HUES64 (cell line): ENCODE measurements around the gene MLLT1.

Experiments used
- H3K27ac ChIP-seq: 2 replicates; pipeline ENCODE4 v1.7.0; 2013; ENCODE audit warnings: low read depth, low read length, inconsistent platforms
- H3K27me3 ChIP-seq: 2 replicates; pipeline ENCODE4 v1.6.1; 2013; ENCODE audit warnings: mild to moderate bottlenecking, low read length; ENCODE audit not compliant: insufficient read depth
- H3K36me3 ChIP-seq: 2 replicates; pipeline ENCODE4 v1.6.1; 2013; ENCODE audit warnings: mild to moderate bottlenecking, low read length; ENCODE audit not compliant: insufficient read depth
- H3K4me1 ChIP-seq: 2 replicates; pipeline ENCODE4 v1.6.1; 2013; ENCODE audit warnings: mild to moderate bottlenecking, low read length, moderate library complexity; ENCODE audit not compliant: insufficient read depth
- H3K4me3 ChIP-seq: 2 replicates; pipeline ENCODE4 v1.5.1; 2013; ENCODE audit warnings: mild to moderate bottlenecking, low read length, moderate library complexity
- H3K9ac ChIP-seq: 2 replicates; pipeline ENCODE4 v1.6.1; 2013; ENCODE audit warnings: mild to moderate bottlenecking, low read depth, low read length
- H3K9me3 ChIP-seq: 2 replicates; pipeline ENCODE4 v1.6.1; 2013; ENCODE audit warnings: low read depth, low read length; ENCODE audit not compliant: insufficient read depth
- WGBS: fragments of 150-250, 120-280 bp; methylation state at CpG from one replicate; pipeline ENCODE4 v1.1.7; 2013; ENCODE audit warnings: missing lambda C conversion rate; 5-methylcytosine and 5-hydroxymethylcytosine counted together

Gene MLLT1

DNA sequence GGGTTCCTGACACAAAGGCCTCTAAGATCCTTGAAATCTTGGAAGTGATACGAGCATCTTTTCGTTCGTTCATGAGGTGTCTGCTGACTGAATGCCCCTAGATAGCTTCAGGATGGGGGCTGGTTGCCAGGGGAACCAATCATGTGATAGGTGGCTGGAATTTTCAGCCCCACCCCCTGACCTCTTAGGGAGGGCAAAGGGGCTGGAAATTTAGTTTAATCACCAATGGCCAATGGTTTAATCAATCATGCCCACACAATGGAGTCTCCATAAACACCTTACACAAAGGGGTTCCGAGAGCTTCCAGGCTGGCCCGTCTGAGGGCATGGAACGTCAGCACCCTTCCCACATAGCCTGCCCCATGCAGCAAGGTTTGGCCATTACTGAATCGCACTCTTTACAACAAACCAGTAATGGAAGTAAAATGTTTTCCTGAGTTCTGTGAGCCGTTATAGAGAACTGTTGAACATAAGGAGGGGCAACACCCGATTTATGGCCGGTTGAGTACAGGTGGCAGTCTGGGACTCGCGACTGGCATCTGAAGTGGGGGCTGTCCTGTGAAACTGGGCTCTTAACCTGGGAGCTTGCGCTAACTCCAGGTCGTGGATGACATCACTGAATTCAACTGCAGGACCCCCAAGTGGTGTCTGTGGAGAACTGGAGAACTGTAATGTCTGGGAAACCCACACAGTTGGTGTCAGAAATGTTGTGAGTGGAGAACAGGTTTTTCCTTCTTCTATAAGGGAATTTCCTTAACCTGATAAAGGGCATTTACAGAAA, 25.6 kb downstream of the MLLT1 start:
- Histone ChIP-seq H3K4me1 (peaks cover 6% of the 10 kb centered on the region; the same call in 1 of the 2 replicates), H3K27ac (no peak overlapping the region), H3K9me3 (no peaks in the 10 kb centered on the region), H3K4me3 (no peak overlapping the region), H3K9ac (no peak overlapping the region), H3K36me3 (peaks cover 20% of the 10 kb centered on the region), H3K27me3 (no peaks in the 10 kb centered on the region)
- WGBS: 92% methylated on average over 14 of the region's 14 CpGs

DNA sequence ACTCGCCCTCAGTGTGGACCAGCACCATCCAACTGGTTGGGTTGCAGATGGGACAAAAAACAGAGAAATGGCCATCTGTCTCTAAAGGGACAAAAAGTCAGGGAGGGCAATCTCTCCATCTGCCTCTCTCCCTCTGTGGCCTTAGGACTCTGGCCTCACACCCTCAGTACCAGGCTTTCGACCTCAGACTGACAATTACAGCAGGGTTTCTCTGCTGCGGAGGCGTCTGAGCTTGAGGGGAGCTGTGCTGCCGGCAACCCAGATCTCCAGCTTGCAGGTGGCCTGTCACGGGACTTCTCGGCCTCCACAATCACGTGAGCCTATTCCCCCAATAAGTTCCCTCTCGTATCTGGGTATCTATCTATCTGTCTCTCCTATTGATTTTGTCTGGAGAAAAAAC, 27.7 kb downstream of the MLLT1 start:
- H3K4me1 ChIP-seq: peaks cover 6% of the 10 kb centered on the region; the same call in 1 of the 2 replicates
- H3K9ac ChIP-seq: no peak overlapping the region
- no peaks in the 10 kb centered on the region for H3K27me3 ChIP-seq
- no peak overlapping the region for H3K27ac ChIP-seq
- H3K9me3 ChIP-seq: no peaks in the 10 kb centered on the region
- WGBS: 96% methylated on average over 9 of the region's 9 CpGs
- H3K36me3 ChIP-seq: peaks cover 23% of the 10 kb centered on the region
- no peak overlapping the region for H3K4me3 ChIP-seq

DNA sequence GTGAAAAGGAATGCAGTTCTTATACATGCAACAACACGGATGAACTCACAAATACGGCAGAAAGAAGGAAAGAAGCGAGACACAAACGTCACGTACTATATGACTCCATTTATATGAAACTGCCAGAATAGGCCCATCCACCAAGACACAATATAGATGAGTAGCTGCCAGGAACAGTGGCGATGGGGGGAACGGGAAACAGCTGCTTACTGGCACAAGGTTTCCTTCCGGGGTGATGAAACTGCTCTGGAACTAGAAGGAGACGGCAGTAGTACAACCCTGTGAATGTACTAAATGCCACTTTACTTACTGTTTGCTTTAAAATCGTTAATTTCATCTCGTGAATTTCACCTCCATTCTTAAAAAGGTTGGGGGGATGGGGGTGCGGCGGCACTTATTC, 28.9 kb downstream of the MLLT1 start:
- 0 out of 2 replicates have a peak, but pooled peaks cover 3% of the 10 kb centered on the region for H3K9me3 ChIP-seq
- no peaks in the 10 kb centered on the region for H3K27me3 ChIP-seq
- 91% methylated on average over 11 of the region's 13 CpGs for WGBS
- H3K4me3 ChIP-seq: no peak overlapping the region
- peaks cover 6% of the 10 kb centered on the region; the same call in 1 of the 2 replicates for H3K4me1 ChIP-seq
- H3K27ac ChIP-seq: no peak overlapping the region
- no peak overlapping the region for H3K9ac ChIP-seq
- H3K36me3 ChIP-seq: peaks cover 19% of the 10 kb centered on the region

DNA sequence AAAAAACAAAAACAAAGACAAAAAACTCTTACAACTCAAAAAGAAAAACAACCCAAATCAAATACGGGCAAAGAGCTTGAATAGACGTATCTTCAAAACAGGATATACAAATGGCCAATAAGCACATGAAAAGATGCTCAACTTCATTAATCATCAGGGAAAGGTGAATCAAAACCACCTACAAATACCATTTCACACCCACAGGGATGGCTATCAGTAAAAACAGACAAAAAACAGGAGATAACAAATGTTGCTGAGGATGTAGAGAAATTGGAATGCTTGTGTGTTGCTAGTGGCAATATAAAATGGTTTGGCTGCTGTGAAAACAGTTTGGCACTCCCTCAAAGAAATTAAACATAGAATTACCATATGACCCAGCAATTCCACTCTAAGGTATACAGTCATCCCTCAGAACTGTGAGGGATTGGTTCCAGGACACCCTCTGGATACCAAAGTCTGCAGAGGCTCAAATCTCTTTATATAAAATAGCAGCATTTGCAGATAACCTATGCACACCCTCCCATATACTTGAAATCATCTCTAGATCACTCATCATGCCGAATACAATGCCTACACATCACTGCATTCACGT, 29.7 kb downstream of the MLLT1 start:
- peaks cover 19% of the 10 kb centered on the region for H3K36me3 ChIP-seq
- WGBS: 95% methylated on average over 4 of the region's 4 CpGs
- H3K4me1 ChIP-seq: peaks cover 6% of the 10 kb centered on the region; the same call in 1 of the 2 replicates
- no peak overlapping the region for H3K9ac ChIP-seq
- H3K4me3 ChIP-seq: no peak overlapping the region
- H3K9me3 ChIP-seq: 0 out of 2 replicates have a peak, but pooled peaks cover 3% of the 10 kb centered on the region
- H3K27me3 ChIP-seq: no peaks in the 10 kb centered on the region
- no peak overlapping the region for H3K27ac ChIP-seq

DNA sequence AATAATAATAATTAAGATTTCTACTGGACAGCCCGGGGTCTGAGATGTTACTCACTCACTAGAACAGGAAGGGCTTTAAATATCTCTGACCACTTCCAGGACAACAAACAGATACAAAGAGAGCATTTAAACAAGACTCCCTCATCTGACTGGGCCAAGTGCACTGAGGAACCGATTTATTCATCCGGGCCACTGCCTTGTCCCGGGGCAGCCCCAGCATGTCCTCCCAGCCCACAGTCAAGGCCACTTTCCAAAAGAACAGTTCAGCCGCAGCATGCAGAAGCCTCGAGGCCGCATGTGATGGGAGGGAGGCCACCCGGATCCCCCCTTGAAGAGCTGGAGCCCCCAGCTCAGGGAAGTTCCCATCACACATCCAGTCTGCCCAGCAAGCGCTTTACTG, 30.5 kb downstream of the MLLT1 start:
- H3K4me3 ChIP-seq: no peak overlapping the region
- H3K4me1 ChIP-seq: peaks cover 6% of the 10 kb centered on the region; the same call in 1 of the 2 replicates
- H3K27me3 ChIP-seq: no peaks in the 10 kb centered on the region
- no peak overlapping the region for H3K27ac ChIP-seq
- no peak overlapping the region for H3K9ac ChIP-seq
- 0 out of 2 replicates have a peak, but pooled peaks cover 3% of the 10 kb centered on the region for H3K9me3 ChIP-seq
- WGBS: 97% methylated on average over 9 of the region's 9 CpGs
- peaks cover 19% of the 10 kb centered on the region for H3K36me3 ChIP-seq

DNA sequence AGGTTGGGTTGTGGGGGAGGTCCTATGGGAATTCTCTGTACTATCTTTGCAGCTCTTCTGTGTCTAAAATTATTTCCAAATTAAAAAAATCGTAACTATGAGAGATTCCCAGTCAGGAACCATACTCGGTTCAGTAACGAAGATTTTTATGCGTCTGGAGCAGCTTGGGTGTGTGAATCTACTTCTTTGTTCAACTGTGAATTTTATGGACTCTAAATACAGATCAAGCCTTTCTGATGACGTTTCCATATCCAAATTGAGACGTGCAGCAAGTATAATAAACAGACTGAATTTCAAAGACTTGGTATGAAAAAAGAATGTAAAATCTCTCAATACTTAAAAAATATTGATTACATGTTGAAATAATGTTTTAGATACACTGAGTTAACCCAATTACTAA, 30.9 kb downstream of the MLLT1 start:
- no peak overlapping the region for H3K9ac ChIP-seq
- no peaks in the 10 kb centered on the region for H3K27me3 ChIP-seq
- 0 out of 2 replicates have a peak, but pooled peaks cover 3% of the 10 kb centered on the region for H3K9me3 ChIP-seq
- H3K27ac ChIP-seq: no peak overlapping the region
- H3K4me3 ChIP-seq: no peak overlapping the region
- H3K36me3 ChIP-seq: peaks cover 19% of the 10 kb centered on the region
- WGBS: 96% methylated on average over 5 of the region's 6 CpGs
- peaks cover 5% of the 10 kb centered on the region for H3K4me1 ChIP-seq

DNA sequence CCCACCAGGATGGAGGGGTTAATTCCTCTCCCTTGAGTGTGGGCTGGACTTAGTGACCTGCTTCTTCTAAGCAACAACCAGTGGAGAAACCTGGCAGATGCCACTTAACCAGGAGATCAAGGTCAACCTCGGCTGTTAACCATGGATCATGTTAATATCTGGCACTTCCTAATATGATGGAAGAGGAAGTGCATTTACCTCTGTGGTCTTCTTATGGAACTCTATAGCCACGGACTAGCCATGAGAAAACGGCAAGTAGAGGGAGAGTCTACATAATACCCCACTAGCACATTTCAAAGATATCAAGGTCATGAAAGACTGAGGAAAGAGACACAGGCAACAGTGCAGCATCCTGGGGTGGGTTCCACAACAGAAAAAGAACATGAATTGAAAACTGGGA, 31.4 kb downstream of the MLLT1 start:
- H3K36me3 ChIP-seq: peaks cover 19% of the 10 kb centered on the region
- no peak overlapping the region for H3K9ac ChIP-seq
- no peaks in the 10 kb centered on the region for H3K27me3 ChIP-seq
- H3K4me3 ChIP-seq: no peak overlapping the region
- WGBS: 91% methylated on average over 3 of the region's 3 CpGs
- no peak overlapping the region for H3K27ac ChIP-seq
- 0 out of 2 replicates have a peak, but pooled peaks cover 3% of the 10 kb centered on the region for H3K9me3 ChIP-seq
- peaks cover 6% of the 10 kb centered on the region; the same call in 1 of the 2 replicates for H3K4me1 ChIP-seq

DNA sequence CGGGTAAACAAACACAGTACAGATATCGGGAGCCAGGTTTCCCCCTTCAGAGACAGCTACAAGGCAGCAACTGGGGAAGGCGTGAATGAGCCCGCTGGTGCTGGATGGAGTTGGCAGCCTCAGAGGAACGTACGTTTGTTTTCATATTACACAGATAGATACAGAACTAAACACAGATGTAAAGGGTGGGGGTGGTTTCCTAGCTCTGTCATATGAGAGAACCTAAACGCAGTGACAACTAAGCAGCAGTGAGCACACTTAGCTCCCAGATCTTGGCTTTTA, 32.8 kb downstream of the MLLT1 start:
- no peak overlapping the region for H3K27ac ChIP-seq
- WGBS: 96% methylated on average over 5 of the region's 7 CpGs
- peaks cover 19% of the 10 kb centered on the region for H3K36me3 ChIP-seq
- H3K9ac ChIP-seq: no peak overlapping the region
- no peaks in the 10 kb centered on the region for H3K27me3 ChIP-seq
- H3K9me3 ChIP-seq: 0 out of 2 replicates have a peak, but pooled peaks cover 3% of the 10 kb centered on the region
- peaks cover 7% of the 10 kb centered on the region; the same call in 1 of the 2 replicates for H3K4me1 ChIP-seq
- no peak overlapping the region for H3K4me3 ChIP-seq

DNA sequence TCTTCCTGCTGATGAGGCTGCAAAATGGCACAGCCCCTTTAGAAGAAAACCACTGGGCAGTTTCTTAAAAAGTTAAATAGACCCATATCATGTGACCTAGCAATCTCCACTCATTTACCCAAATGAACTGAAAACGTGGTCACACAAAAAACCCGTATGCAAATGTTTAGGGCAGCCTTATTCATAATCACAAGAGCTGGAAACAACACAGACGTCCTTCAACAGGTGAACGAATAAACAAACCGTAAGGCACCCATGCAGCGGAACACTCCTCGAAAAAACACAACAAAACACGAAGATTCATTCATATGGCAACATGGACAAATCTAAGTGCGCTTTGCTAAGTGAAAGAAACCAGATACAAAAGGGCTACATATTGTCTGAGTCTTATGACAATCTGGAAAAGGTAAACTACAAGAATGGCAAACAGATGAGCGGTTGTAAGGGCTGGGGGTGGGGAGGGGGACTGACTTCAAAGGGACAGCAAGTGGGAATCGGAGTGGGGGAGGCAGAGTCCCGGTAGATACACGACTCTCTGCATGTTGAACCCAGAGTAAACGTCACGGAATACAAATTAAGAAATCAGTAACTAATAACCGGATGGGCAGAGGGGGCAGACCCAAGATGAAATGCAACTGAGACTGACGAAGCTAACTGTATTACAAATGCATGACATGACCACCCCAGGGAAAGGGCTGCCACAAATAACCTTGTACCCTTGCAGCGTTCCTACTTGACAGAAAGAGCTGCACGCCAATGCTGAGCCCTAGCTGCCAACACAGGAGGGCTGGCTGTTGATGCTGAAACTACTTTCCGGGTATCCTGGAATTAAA, 33.4 kb downstream of the MLLT1 start:
- 94% methylated on average over 20 of the region's 20 CpGs for WGBS
- H3K9me3 ChIP-seq: 0 out of 2 replicates have a peak, but pooled peaks cover 3% of the 10 kb centered on the region

DNA sequence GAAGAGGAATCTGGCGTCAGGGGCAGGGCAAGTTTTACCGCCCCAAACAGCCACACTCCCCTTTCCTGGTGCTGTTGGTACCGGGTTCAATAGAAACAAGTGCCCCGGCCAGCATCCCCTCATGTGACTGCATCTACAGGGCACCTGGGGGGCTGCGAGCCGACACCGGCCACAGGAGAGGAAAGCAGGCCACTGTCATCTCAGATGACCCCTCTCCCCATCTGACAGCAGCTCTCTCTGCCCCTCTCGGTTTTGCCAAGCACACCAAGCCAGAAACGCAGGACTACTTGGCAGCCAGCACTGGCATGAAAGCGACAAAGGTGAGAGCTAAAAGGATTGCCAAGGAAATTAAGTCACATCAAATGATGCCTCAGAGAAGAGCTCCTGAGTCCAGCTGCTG, 37.1 kb downstream of the MLLT1 start:
- H3K9me3 ChIP-seq: 0 out of 2 replicates have a peak, but pooled peaks cover 3% of the 10 kb centered on the region
- no peak overlapping the region for H3K27ac ChIP-seq
- no peaks in the 10 kb centered on the region for H3K27me3 ChIP-seq

More for the DNA sequence above, 33.4 kb downstream of the MLLT1 start:
- Histone ChIP-seq H3K4me3 (no peak overlapping the region), H3K9ac (no peak overlapping the region), H3K27ac (no peak overlapping the region), H3K27me3 (no peaks in the 10 kb centered on the region), H3K4me1 (peaks cover 7% of the 10 kb centered on the region; the same call in 1 of the 2 replicates), H3K36me3 (peaks cover 19% of the 10 kb centered on the region)

More for the DNA sequence above, 37.1 kb downstream of the MLLT1 start:
- no peak overlapping the region for H3K9ac ChIP-seq
- 92% methylated on average over 10 of the region's 10 CpGs for WGBS
- H3K36me3 ChIP-seq: peaks cover 7% of the 10 kb centered on the region; the same call in 1 of the 2 replicates
- H3K4me1 ChIP-seq: peaks cover 7% of the 10 kb centered on the region; the same call in 1 of the 2 replicates
- H3K4me3 ChIP-seq: no peak overlapping the region
